ENCODE data around the gene MLLT6. TPM values are rescaled to one million over a fixed set of nuclear protein-coding genes. Genes with fewer than 3 reads are reported as not detected.

MLLT6 gene
- total RNA-seq, 1 experiment from 2014 or later: 50.6 TPM

DNA sequence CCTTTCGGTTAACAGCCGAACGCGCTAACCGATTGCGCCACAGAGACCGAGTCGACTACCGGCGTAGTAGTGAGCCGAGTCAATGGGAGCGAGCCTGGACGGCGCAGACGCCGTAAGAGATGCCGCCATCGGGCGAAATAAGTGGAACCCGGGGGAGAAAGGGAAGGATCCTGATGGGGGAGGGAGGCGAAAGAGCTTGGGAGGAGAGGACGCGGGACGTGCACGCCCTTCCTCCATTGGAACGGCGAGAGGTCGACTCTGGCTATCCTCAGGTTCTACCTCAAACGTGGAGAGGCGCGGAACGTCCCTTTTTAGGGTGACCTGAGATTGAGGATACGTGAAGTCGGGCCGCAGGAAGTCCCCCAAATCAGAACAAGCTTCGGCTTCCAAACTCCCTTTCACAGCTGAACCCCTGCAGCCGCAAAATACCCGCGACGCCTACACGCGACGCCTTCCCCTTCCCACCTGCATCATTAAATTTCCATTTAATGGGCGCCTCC is 46.8 kb downstream of the MLLT6 start:
- in situ Hi-C loops (cut with HindIII; ENCODE audit: low pct_unique_long_range_greater_than_20kb, low sequenced_read_pairs) (no loop called here), intact Hi-C loops (cut with micrococcal nuclease; ENCODE audit: unreplicated experiment) (no loop called here)
- ATAC-seq (peak; percentile 25), DNase-seq (ENCODE audit: low read depth, low spot score) (no peak)
- no peaks in the 10 kb centered on the region for H3K9me3 ChIP-seq (ENCODE audit: control insufficient read depth, insufficient read depth, low read depth, low read length)
- peaks cover 9% of the 10 kb centered on the region for H3K36me3 ChIP-seq (ENCODE audit: control insufficient read depth, insufficient read depth, low read length)
- ChIA-PET CTCF (interaction anchor here (0.6 to 0.7 kb wide), 2 partner anchors 12 to 16 kb away, joined by 7 to 17 read pairs; no protein-coding TSS in a partner anchor), POLR2A (interaction anchor here (0.6 kb wide), 2 partner anchors 43 to 93 kb away, joined by 4 to 9 read pairs; no protein-coding TSS in a partner anchor)
- no TSS peak for BruUV-seq (replicated peaks)
- peak overlapping the region; percentile 76 to 90 for H3K4me3 ChIP-seq (ENCODE audit: low read depth in 2 of 2, low read length in 2 of 2)
- H3K4me1 ChIP-seq (ENCODE audit: control insufficient read depth, insufficient read depth, low read length): no peaks in the 10 kb centered on the region
- no peak for TF ChIP-seq TCF7L2 (IDR thresholded peaks at IDR 0.05; ENCODE audit: low read depth, low read length)
- TF ChIP-seq SIN3A (IDR thresholded peaks at IDR 0.05; ENCODE audit: borderline replicate concordance, insufficient read depth, low read depth, low read length): no peak; the same call in 1 of the 2 replicates
- no peak for TF ChIP-seq POLR2AphosphoS5 (IDR thresholded peaks at IDR 0.05; ENCODE audit: low read depth, low read length)
- no peak for TF ChIP-seq REST (IDR thresholded peaks at IDR 0.05; ENCODE audit: insufficient read depth in 1 of 2, low read depth in 2 of 2, low read length in 1 of 2)
- TF ChIP-seq CTCF (IDR thresholded peaks at IDR 0.05): no peak
- peak overlapping the region; percentile 96 for H3K27ac ChIP-seq (ENCODE audit: low read length)
- H3K27me3 ChIP-seq (ENCODE audit: control insufficient read depth, insufficient read depth, low read length): no peaks in the 10 kb centered on the region

DNA sequence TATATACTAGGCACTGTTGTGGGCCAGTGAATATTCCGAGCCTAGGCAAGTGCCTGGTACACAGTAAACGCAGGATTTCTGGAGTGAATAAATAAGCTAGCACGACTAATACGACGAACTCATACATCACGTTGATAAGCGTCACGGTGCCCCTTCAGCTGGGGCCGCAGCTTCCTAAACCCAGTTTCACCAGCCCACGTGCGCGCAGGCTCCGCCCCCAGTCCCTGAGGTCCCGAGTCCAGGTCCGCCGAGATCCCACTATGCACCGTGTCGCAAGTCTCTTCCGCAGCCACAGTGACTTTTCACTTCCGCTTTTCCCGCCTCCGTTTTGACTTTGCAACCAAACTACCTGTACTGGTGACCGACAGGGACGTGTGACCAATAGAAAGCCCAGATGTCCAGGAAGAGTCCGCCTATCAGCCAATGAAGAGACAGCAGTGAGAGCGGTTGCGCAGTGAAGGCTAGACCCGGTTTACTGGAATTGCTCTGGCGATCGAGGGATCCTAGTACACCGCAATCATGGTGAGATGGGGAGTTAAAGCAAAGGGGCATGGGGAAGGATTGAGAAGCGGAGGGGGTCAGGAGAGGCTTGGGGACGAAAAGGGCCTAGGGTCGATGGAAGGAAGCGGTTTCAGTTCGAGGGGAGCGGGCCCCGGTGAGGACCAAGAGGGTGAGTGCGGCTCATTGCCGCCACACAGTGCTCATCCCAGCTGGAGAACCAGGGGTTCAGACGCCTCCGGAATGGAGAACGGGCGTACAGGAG is 47.4 kb downstream of the MLLT6 start, which contains the start of gene PSMB3:
PSMB3 (plus strand) TSS at position 434 of the 763 bp plus-strand sequence; CDS start at position 520, 86 bp downstream.
- in situ Hi-C loops (cut with HindIII; ENCODE audit: low pct_unique_long_range_greater_than_20kb, low sequenced_read_pairs) (no loop called here), intact Hi-C loops (cut with micrococcal nuclease; ENCODE audit: unreplicated experiment) (no loop called here)
- CTCF ChIA-PET: interaction anchor here (0.6 to 0.7 kb wide), 2 partner anchors 11 to 16 kb away, joined by 7 to 17 read pairs; no protein-coding TSS in a partner anchor
- no peaks in the 10 kb centered on the region for H3K9me3 ChIP-seq (ENCODE audit: control insufficient read depth, insufficient read depth, low read depth, low read length)
- H3K4me1 ChIP-seq (ENCODE audit: control insufficient read depth, insufficient read depth, low read length): no peaks in the 10 kb centered on the region
- H3K36me3 ChIP-seq (ENCODE audit: control insufficient read depth, insufficient read depth, low read length): peaks cover 9% of the 10 kb centered on the region
- peak; percentile 91 for DNase-seq (ENCODE audit: low read depth, low spot score)
- peak; percentile 81 for ATAC-seq
- no TSS peak for BruUV-seq (replicated peaks)
- POLR2A ChIA-PET: interaction anchor here (0.6 kb wide), 2 partner anchors 42 to 92 kb away, joined by 4 to 9 read pairs; no protein-coding TSS in a partner anchor
- H3K4me3 ChIP-seq (ENCODE audit: low read depth in 2 of 2, low read length in 2 of 2): peak within 1 kb of the TSS; percentile 76 to 90
- TF ChIP-seq SIN3A (IDR thresholded peaks at IDR 0.05; ENCODE audit: borderline replicate concordance, insufficient read depth, low read depth, low read length): 0 out of 2 replicates have a peak, but pooled peaks have one; percentile 47
- TF ChIP-seq POLR2AphosphoS5 (IDR thresholded peaks at IDR 0.05; ENCODE audit: low read depth, low read length): peak; percentile 77
- TF ChIP-seq CTCF (IDR thresholded peaks at IDR 0.05): no peak
- no peaks in the 10 kb centered on the region for H3K27me3 ChIP-seq (ENCODE audit: control insufficient read depth, insufficient read depth, low read length)
- peak within 1 kb of the TSS; percentile 96 for H3K27ac ChIP-seq (ENCODE audit: low read length)

Measured in Panc1 (cell line).